ENCODE results near the gene SPHKAP.

Gene SPHKAP

GRCh38 chr2:228038967-228039366, 142.5 kb downstream of the SPHKAP start:
- Histone ChIP-seq H3K36me3 (ENCODE audit: control insufficient read depth, insufficient read depth, low read length) (no peaks in the 10 kb centered on the region), H3K9ac (ENCODE audit: low read length) (no peak overlapping the region), H3K27me3 (ENCODE audit: control insufficient read depth, insufficient read depth, low read length) (no peaks in the 10 kb centered on the region), H3K4me3 (ENCODE audit: low read depth, low read length) (no peak overlapping the region), H3K9me3 (ENCODE audit: control insufficient read depth, insufficient read depth, low read depth, low read length) (no peaks in the 10 kb centered on the region), H3K4me1 (ENCODE audit: control insufficient read depth, insufficient read depth, low read length) (no peaks in the 10 kb centered on the region), H3K27ac (ENCODE audit: low read depth, low read length) (no peak overlapping the region)

- Histone ChIP-seq H3K9me3 (ENCODE audit: control insufficient read depth, insufficient read depth, low read depth, low read length) (no peaks in the 10 kb centered on the region), H3K9ac (ENCODE audit: low read length) (no peak overlapping the region), H3K27me3 (ENCODE audit: control insufficient read depth, insufficient read depth, low read length) (no peaks in the 10 kb centered on the region), H3K27ac (ENCODE audit: low read depth, low read length) (no peak overlapping the region), H3K36me3 (ENCODE audit: control insufficient read depth, insufficient read depth, low read length) (no peaks in the 10 kb centered on the region), H3K4me1 (ENCODE audit: control insufficient read depth, insufficient read depth, low read length) (no peaks in the 10 kb centered on the region), H3K4me3 (ENCODE audit: low read depth, low read length) (no peak overlapping the region)
Measured at GRCh38 chr2:228037915-228038314, 143.6 kb downstream of the SPHKAP start.

- no peaks in the 10 kb centered on the region for H3K27me3 ChIP-seq (ENCODE audit: control insufficient read depth, insufficient read depth, low read length)
- no peak overlapping the region for H3K27ac ChIP-seq (ENCODE audit: low read depth, low read length)
- no peaks in the 10 kb centered on the region for H3K4me1 ChIP-seq (ENCODE audit: control insufficient read depth, insufficient read depth, low read length)
- 0 out of 2 replicates have a peak, but pooled peaks cover 5% of the 10 kb centered on the region for H3K9me3 ChIP-seq (ENCODE audit: control insufficient read depth, insufficient read depth, low read depth, low read length)
- no peak overlapping the region for H3K4me3 ChIP-seq (ENCODE audit: low read depth, low read length)
- H3K9ac ChIP-seq (ENCODE audit: low read length) = no peak overlapping the region
- H3K36me3 ChIP-seq (ENCODE audit: control insufficient read depth, insufficient read depth, low read length) = no peaks in the 10 kb centered on the region
Measured at GRCh38 chr2:228023619-228024018, 157.9 kb downstream of the SPHKAP start.

- no peak overlapping the region for H3K27ac ChIP-seq (ENCODE audit: low read depth, low read length)
Measured at GRCh38 chr2:228018311-228018710, 163.2 kb downstream of the SPHKAP start.

GRCh38 chr2:228017784-228018183, 163.7 kb downstream of the SPHKAP start:
- no peak overlapping the region for H3K9ac ChIP-seq (ENCODE audit: low read length)
- H3K4me1 ChIP-seq (ENCODE audit: control insufficient read depth, insufficient read depth, low read length) = peaks cover 6% of the 10 kb centered on the region; the same call in 1 of the 2 replicates
- 0 out of 2 replicates have a peak, but pooled peaks cover 2% of the 10 kb centered on the region for H3K9me3 ChIP-seq (ENCODE audit: control insufficient read depth, insufficient read depth, low read depth, low read length)
- H3K27me3 ChIP-seq (ENCODE audit: control insufficient read depth, insufficient read depth, low read length) = no peaks in the 10 kb centered on the region
- no peaks in the 10 kb centered on the region for H3K36me3 ChIP-seq (ENCODE audit: control insufficient read depth, insufficient read depth, low read length)
- H3K27ac ChIP-seq (ENCODE audit: low read depth, low read length) = no peak overlapping the region
- H3K4me3 ChIP-seq (ENCODE audit: low read depth, low read length) = no peak overlapping the region

More at GRCh38 chr2:228018311-228018710, 163.2 kb downstream of the SPHKAP start:
- no peaks in the 10 kb centered on the region for H3K27me3 ChIP-seq (ENCODE audit: control insufficient read depth, insufficient read depth, low read length)
- H3K9ac ChIP-seq (ENCODE audit: low read length) = no peak overlapping the region
- 0 out of 2 replicates have a peak, but pooled peaks cover 2% of the 10 kb centered on the region for H3K9me3 ChIP-seq (ENCODE audit: control insufficient read depth, insufficient read depth, low read depth, low read length)
- no peaks in the 10 kb centered on the region for H3K36me3 ChIP-seq (ENCODE audit: control insufficient read depth, insufficient read depth, low read length)
- H3K4me3 ChIP-seq (ENCODE audit: low read depth, low read length) = no peak overlapping the region
- peaks cover 6% of the 10 kb centered on the region; the same call in 1 of the 2 replicates for H3K4me1 ChIP-seq (ENCODE audit: control insufficient read depth, insufficient read depth, low read length)

- H3K27me3 ChIP-seq (ENCODE audit: control insufficient read depth, insufficient read depth, low read length) = no peaks in the 10 kb centered on the region
- H3K9ac ChIP-seq (ENCODE audit: low read length) = no peak overlapping the region
- no peak overlapping the region for H3K27ac ChIP-seq (ENCODE audit: low read depth, low read length)
Measured at GRCh38 chr2:228016402-228016801, 165.1 kb downstream of the SPHKAP start.

GRCh38 chr2:228015741-228016140, 165.7 kb downstream of the SPHKAP start:
- H3K27me3 ChIP-seq (ENCODE audit: control insufficient read depth, insufficient read depth, low read length) = no peaks in the 10 kb centered on the region
- peaks cover 6% of the 10 kb centered on the region; the same call in 1 of the 2 replicates for H3K4me1 ChIP-seq (ENCODE audit: control insufficient read depth, insufficient read depth, low read length)
- H3K4me3 ChIP-seq (ENCODE audit: low read depth, low read length) = no peak overlapping the region
- no peaks in the 10 kb centered on the region for H3K36me3 ChIP-seq (ENCODE audit: control insufficient read depth, insufficient read depth, low read length)
- no peak overlapping the region for H3K9ac ChIP-seq (ENCODE audit: low read length)
- H3K9me3 ChIP-seq (ENCODE audit: control insufficient read depth, insufficient read depth, low read depth, low read length) = 0 out of 2 replicates have a peak, but pooled peaks cover 2% of the 10 kb centered on the region
- no peak overlapping the region for H3K27ac ChIP-seq (ENCODE audit: low read depth, low read length)

More at GRCh38 chr2:228016402-228016801, 165.1 kb downstream of the SPHKAP start:
- Histone ChIP-seq H3K4me3 (ENCODE audit: low read depth, low read length) (no peak overlapping the region), H3K4me1 (ENCODE audit: control insufficient read depth, insufficient read depth, low read length) (peaks cover 6% of the 10 kb centered on the region; the same call in 1 of the 2 replicates), H3K9me3 (ENCODE audit: control insufficient read depth, insufficient read depth, low read depth, low read length) (0 out of 2 replicates have a peak, but pooled peaks cover 2% of the 10 kb centered on the region), H3K36me3 (ENCODE audit: control insufficient read depth, insufficient read depth, low read length) (no peaks in the 10 kb centered on the region)

GRCh38 chr2:227996366-227996765, 185.1 kb downstream of the SPHKAP start:
- no peak overlapping the region for H3K9ac ChIP-seq (ENCODE audit: low read length)
- H3K4me3 ChIP-seq (ENCODE audit: low read depth, low read length) = no peak overlapping the region
- no peaks in the 10 kb centered on the region for H3K9me3 ChIP-seq (ENCODE audit: control insufficient read depth, insufficient read depth, low read depth, low read length)
- H3K4me1 ChIP-seq (ENCODE audit: control insufficient read depth, insufficient read depth, low read length) = no peaks in the 10 kb centered on the region
- H3K36me3 ChIP-seq (ENCODE audit: control insufficient read depth, insufficient read depth, low read length) = no peaks in the 10 kb centered on the region
- H3K27ac ChIP-seq (ENCODE audit: low read depth, low read length) = no peak overlapping the region
- no peaks in the 10 kb centered on the region for H3K27me3 ChIP-seq (ENCODE audit: control insufficient read depth, insufficient read depth, low read length)

GRCh38 chr2:227990937-227991336, 190.6 kb downstream of the SPHKAP start:
- no peaks in the 10 kb centered on the region for H3K36me3 ChIP-seq (ENCODE audit: control insufficient read depth, insufficient read depth, low read length)
- H3K4me1 ChIP-seq (ENCODE audit: control insufficient read depth, insufficient read depth, low read length) = no peaks in the 10 kb centered on the region
- H3K9me3 ChIP-seq (ENCODE audit: control insufficient read depth, insufficient read depth, low read depth, low read length) = no peaks in the 10 kb centered on the region
- H3K27me3 ChIP-seq (ENCODE audit: control insufficient read depth, insufficient read depth, low read length) = no peaks in the 10 kb centered on the region
- H3K9ac ChIP-seq (ENCODE audit: low read length) = no peak overlapping the region
- H3K27ac ChIP-seq (ENCODE audit: low read depth, low read length) = no peak overlapping the region
- H3K4me3 ChIP-seq (ENCODE audit: low read depth, low read length) = no peak overlapping the region

- no peak overlapping the region for H3K4me3 ChIP-seq (ENCODE audit: low read depth, low read length)
- no peaks in the 10 kb centered on the region for H3K9me3 ChIP-seq (ENCODE audit: control insufficient read depth, insufficient read depth, low read depth, low read length)
- no peaks in the 10 kb centered on the region for H3K27me3 ChIP-seq (ENCODE audit: control insufficient read depth, insufficient read depth, low read length)
- H3K4me1 ChIP-seq (ENCODE audit: control insufficient read depth, insufficient read depth, low read length) = no peaks in the 10 kb centered on the region
- no peak overlapping the region for H3K27ac ChIP-seq (ENCODE audit: low read depth, low read length)
- H3K36me3 ChIP-seq (ENCODE audit: control insufficient read depth, insufficient read depth, low read length) = no peaks in the 10 kb centered on the region
- H3K9ac ChIP-seq (ENCODE audit: low read length) = no peak overlapping the region
Measured at GRCh38 chr2:227973241-227973640, 208.2 kb downstream of the SPHKAP start.

- H3K9ac ChIP-seq (ENCODE audit: low read length) = no peak overlapping the region
- H3K36me3 ChIP-seq (ENCODE audit: control insufficient read depth, insufficient read depth, low read length) = no peaks in the 10 kb centered on the region
- no peaks in the 10 kb centered on the region for H3K27me3 ChIP-seq (ENCODE audit: control insufficient read depth, insufficient read depth, low read length)
- no peak overlapping the region for H3K27ac ChIP-seq (ENCODE audit: low read depth, low read length)
- no peaks in the 10 kb centered on the region for H3K9me3 ChIP-seq (ENCODE audit: control insufficient read depth, insufficient read depth, low read depth, low read length)
- no peak overlapping the region for H3K4me3 ChIP-seq (ENCODE audit: low read depth, low read length)
- H3K4me1 ChIP-seq (ENCODE audit: control insufficient read depth, insufficient read depth, low read length) = no peaks in the 10 kb centered on the region
Measured at GRCh38 chr2:227971619-227972230, 209.8 kb downstream of the SPHKAP start.
